ENCODE results near the gene TNS2. TPM values are rescaled to one million over a fixed set of nuclear protein-coding genes. Genes with fewer than 3 reads are reported as not detected.

Gene TNS2
- total RNA-seq, 4 donors from 2014 or later, result 108 to 323 (median 182) TPM

GRCh38 chr12:53056901-53057300 is 7.0 kb downstream of the TNS2 start:
- Histone ChIP-seq H3K4me3 (no peak overlapping the region), H3K4me1 (peaks cover 0 to 96% (median 49%) of the 10 kb centered on the region in 3 donors), H3K27ac (peak overlapping the region in 3 of 4 donors; percentile 2 to 99 (median 85)), H3K36me3 (peaks cover 0 to 80% of the 10 kb centered on the region in 2 donors), H3K27me3 (no peaks in the 10 kb centered on the region), H3K9me3 (no peaks in the 10 kb centered on the region)
- ATAC-seq, result no peak
- TF ChIP-seq POLR2A (IDR thresholded peaks at IDR 0.05) (no peak), EP300 (IDR thresholded peaks at IDR 0.05) (no peak), CTCF (IDR thresholded peaks at IDR 0.05) (no peak)
- 73% methylated on average over 3 of the region's 7 CpGs; no CpG with 5 or more reads in 1 of the 2 donors for WGBS, 2 donors (ENCODE audit: low coverage in 1 of 2)

- Histone ChIP-seq H3K4me3 (no peak overlapping the region), H3K9me3 (no peaks in the 10 kb centered on the region), H3K27me3 (no peaks in the 10 kb centered on the region), H3K4me1 (peaks cover 0 to 96% (median 51%) of the 10 kb centered on the region in 3 donors), H3K36me3 (peaks cover 0 to 87% of the 10 kb centered on the region in 2 donors), H3K27ac (peak overlapping the region in 3 of 4 donors; percentile 2 to 95 (median 85))
- ATAC-seq, result no peak
- 67% methylated on average over 1 of the region's 13 CpGs; no CpG with 5 or more reads in 1 of the 2 donors for WGBS, 2 donors (ENCODE audit: low coverage in 1 of 2)
- TF ChIP-seq EP300 (IDR thresholded peaks at IDR 0.05) (no peak), POLR2A (IDR thresholded peaks at IDR 0.05) (no peak), CTCF (IDR thresholded peaks at IDR 0.05) (no peak), POLR2AphosphoS5 (IDR thresholded peaks at IDR 0.05) (no peak)
Observed at GRCh38 chr12:53057816-53058500, 8.1 kb downstream of the TNS2 start.

GRCh38 chr12:53058674-53059433 is 9.0 kb downstream of the TNS2 start:
- peaks cover 0 to 96% (median 51%) of the 10 kb centered on the region in 3 donors for H3K4me1 ChIP-seq
- no peaks in the 10 kb centered on the region for H3K9me3 ChIP-seq
- H3K27ac ChIP-seq, result peak overlapping the region in 3 of 4 donors; percentile 85 to 95 (median 86)
- peaks cover 0 to 89% of the 10 kb centered on the region in 2 donors for H3K36me3 ChIP-seq
- 67% methylated on average over 4 of the region's 35 CpGs; no CpG with 5 or more reads in 1 of the 2 donors for WGBS, 2 donors (ENCODE audit: low coverage in 1 of 2)
- H3K4me3 ChIP-seq, result no peak overlapping the region
- H3K27me3 ChIP-seq, result no peaks in the 10 kb centered on the region
- ATAC-seq, result no peak
- TF ChIP-seq CTCF (IDR thresholded peaks at IDR 0.05), result no peak
- no peak for TF ChIP-seq POLR2AphosphoS5 (IDR thresholded peaks at IDR 0.05)
- no peak for TF ChIP-seq POLR2A (IDR thresholded peaks at IDR 0.05)
- TF ChIP-seq EP300 (IDR thresholded peaks at IDR 0.05), result no peak

- peaks cover 0 to 99% (median 50%) of the 10 kb centered on the region in 3 donors for H3K4me1 ChIP-seq
- H3K36me3 ChIP-seq, result peaks cover 0 to 96% of the 10 kb centered on the region in 2 donors
- H3K27ac ChIP-seq, result peak overlapping the region in 3 of 4 donors; percentile 85 to 95 (median 86)
- no peaks in the 10 kb centered on the region for H3K9me3 ChIP-seq
- ATAC-seq, result no peak
- H3K27me3 ChIP-seq, result no peaks in the 10 kb centered on the region
- no CpG with 5 or more reads among the region's 24 CpGs for WGBS, 2 donors (ENCODE audit: low coverage in 1 of 2)
- TF ChIP-seq EP300 (IDR thresholded peaks at IDR 0.05) (no peak), POLR2A (IDR thresholded peaks at IDR 0.05) (no peak), POLR2AphosphoS5 (IDR thresholded peaks at IDR 0.05) (peak; percentile 24)
- H3K4me3 ChIP-seq, result no peak overlapping the region
Observed at GRCh38 chr12:53059434-53060063, 9.7 kb downstream of the TNS2 start.
